ENCODE results near the gene TBC1D22A.

The TBC1D22A gene

DNA sequence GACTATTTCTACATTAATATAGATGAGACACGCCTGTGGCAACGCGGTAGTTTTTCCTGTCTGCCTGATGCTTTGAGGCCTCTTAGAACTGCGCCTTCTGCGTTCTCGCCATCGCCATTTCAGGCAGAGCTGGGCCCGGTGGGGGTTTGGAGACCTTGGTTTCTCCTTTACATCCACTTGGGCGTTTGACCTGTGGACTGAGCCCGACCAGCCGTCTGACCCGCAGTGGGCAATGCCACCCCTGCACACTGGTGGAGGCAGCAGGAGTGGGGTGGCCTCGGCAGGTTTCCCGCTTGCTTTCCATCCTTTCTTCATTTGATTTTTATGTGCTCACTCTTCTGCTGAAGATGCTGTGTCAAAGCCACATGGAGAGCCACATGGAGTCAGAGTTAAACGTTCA, 130.4 kb downstream of the TBC1D22A start:
- TF ChIP-seq, protein P1, sequence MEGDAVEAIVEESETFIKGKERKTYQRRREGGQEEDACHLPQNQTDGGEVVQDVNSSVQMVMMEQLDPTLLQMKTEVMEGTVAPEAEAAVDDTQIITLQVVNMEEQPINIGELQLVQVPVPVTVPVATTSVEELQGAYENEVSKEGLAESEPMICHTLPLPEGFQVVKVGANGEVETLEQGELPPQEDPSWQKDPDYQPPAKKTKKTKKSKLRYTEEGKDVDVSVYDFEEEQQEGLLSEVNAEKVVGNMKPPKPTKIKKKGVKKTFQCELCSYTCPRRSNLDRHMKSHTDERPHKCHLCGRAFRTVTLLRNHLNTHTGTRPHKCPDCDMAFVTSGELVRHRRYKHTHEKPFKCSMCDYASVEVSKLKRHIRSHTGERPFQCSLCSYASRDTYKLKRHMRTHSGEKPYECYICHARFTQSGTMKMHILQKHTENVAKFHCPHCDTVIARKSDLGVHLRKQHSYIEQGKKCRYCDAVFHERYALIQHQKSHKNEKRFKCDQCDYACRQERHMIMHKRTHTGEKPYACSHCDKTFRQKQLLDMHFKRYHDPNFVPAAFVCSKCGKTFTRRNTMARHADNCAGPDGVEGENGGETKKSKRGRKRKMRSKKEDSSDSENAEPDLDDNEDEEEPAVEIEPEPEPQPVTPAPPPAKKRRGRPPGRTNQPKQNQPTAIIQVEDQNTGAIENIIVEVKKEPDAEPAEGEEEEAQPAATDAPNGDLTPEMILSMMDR (IDR thresholded peaks at IDR 0.05), result no peak
- Histone ChIP-seq H3K27ac (no peak overlapping the region), H3K4me3 (no peak overlapping the region)
- no peak for DNase-seq (ENCODE audit: low spot score)

DNA sequence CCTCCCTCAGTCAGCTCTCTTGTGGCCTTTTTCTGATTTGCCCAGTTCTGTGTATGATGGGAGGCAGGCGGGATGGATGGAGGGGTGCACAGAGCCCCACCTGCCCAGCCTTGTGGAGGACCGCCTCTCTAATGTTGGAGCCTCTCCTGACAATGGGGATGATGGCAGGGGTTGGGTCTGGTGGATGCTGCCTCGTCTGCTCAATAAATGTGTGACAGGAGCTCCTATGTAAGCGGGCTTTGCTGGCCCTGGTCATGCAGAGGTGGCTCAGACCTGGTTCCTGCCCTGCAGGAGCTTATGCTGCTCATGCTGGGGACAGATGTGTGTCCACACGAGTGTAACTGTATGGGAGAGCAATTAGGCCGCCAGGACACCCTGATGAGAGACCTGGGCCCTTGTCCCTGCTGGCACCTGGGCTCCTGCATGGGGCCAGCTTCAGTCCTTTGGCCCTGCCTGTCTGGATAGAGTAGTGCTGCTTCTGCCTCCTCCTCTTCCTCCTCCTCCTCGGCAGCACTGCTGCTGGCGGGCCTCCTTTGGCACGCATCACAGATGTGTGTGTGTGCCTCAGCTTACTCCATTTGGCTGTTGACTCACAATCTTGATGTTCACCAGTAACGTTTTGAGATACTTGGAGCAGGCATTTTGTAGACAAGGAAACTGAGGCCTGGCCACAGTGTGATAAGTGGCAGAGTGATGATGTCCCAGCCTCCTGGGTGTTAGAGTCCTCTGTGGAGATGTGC, 131.0 kb downstream of the TBC1D22A start:
- Histone ChIP-seq H3K4me3 (no peak overlapping the region), H3K27ac (no peak overlapping the region)
- TF ChIP-seq, protein P1 (IDR thresholded peaks at IDR 0.05), result no peak
- DNase-seq (ENCODE audit: low spot score), result no peak

DNA sequence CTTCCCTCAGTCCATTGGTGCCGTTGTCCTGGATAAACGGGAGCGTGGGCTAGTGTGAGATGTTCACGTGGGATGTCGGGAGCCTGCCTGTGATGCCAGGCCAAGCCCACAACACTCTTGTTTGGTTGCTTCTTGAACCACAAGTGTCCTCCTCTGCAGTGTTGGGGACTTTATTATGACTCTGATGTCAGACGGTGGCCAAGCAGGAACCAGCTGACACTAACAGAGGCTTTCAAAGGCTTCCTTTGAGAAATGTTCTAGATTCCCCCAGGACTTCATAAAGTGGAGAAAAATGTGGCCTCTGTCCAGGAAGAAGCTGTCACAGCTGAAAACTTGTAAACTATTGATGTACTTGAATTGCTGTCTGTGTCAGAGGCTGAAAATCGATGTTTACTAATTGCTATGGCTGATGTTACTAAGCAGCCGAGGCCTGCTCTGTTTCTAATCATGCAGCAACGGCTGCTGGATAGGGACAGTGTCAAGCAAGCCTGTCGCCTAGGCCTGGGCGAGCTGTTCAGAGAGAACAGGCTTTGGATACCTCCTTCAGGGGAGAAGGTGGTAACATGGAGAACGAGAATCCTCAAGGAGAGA, 131.7 kb downstream of the TBC1D22A start:
- Histone ChIP-seq H3K27ac (no peak overlapping the region), H3K4me3 (no peak overlapping the region)
- no peak for DNase-seq (ENCODE audit: low spot score)
- TF ChIP-seq, protein P1 (IDR thresholded peaks at IDR 0.05), result no peak

DNA sequence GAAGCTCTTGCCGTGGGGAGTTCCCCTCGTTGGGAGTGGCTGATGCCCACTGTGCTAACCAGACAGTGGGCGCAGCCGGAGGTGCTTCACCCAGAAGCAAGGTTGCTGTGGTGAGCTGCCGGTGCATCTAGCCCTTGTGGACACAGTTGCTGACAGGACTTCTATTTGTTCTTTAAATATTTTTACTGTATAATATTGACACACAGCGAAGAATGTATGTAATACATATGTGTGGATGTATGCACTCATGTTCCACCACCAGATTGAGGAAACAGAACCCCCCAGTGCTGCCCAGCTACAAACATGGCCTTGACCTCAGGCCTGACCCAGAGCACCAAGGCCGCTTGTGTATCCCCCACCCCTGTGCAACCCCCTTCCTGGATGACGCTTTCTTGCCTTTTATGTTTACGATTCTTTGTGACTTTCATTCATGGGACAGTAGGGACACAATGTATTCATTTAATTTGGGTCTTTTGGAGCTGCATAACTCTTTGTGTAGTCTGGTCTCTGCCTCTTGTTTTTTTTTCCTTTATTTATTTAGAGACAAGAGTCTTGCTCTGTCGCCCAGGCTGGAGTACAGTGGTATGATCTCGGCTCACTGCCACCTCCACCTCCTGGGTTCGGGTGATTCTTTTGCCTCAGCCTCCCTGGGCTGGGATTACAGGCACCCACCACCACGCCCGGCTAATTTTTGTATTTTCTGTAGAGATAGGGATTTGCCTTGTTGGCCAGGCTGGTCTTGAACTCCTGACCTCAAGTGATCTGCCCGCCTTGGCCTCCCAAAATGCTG, 132.6 kb downstream of the TBC1D22A start:
- no peak overlapping the region for H3K27ac ChIP-seq
- TF ChIP-seq, protein P1 (IDR thresholded peaks at IDR 0.05), result no peak
- DNase-seq (ENCODE audit: low spot score), result no peak
- H3K4me3 ChIP-seq, result no peak overlapping the region

DNA sequence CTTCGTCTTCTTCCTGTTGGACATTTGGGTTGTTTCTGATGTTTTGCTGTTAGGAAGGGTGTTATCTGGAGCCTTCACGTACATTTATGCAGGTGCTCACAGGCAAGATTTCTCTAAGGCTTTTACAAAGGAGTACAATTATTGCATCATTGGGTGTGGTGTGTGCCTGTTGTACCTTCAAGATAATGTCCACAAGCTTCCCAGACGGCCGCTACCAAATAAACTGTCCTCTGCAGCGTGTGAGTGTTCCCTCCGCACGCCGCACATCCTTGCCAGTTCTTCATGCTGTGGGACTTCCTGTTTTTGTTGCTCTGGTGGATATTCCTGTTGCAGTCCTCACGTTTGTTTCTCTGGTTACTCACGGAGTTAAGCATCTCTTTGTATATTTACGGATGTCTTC, 133.3 kb downstream of the TBC1D22A start:
- no peak overlapping the region for H3K4me3 ChIP-seq
- H3K27ac ChIP-seq, result no peak overlapping the region
- no peak for DNase-seq (ENCODE audit: low spot score)
- TF ChIP-seq, protein P1 (IDR thresholded peaks at IDR 0.05), result no peak

DNA sequence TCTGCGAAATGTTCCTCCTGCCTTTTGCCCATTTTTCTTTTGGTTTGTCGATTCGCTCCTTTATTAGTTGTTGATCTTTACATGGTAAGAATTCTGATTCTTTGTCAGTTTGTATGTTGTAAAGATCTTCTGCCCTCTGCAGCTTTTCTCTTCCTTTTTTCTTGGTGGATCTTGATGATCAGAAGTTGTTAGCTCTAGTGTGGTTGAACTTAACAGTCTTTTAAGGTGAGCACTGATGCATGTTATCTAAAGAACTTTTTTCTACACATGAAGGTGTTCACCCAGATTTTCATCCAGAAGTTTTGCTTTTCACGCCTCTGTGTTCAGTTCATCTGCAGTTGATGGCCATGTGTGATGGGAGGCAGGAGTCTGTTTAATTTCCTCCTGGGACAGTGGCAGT, 133.7 kb downstream of the TBC1D22A start:
- no peak for DNase-seq (ENCODE audit: low spot score)
- Histone ChIP-seq H3K4me3 (no peak overlapping the region), H3K27ac (no peak overlapping the region)
- TF ChIP-seq, protein P1 (IDR thresholded peaks at IDR 0.05), result no peak
